Breast epithelium (tissue), 4 donors: ENCODE results near the gene VRK1. TPM values are rescaled to one million over a fixed set of nuclear protein-coding genes. Genes with fewer than 3 reads are reported as not detected.

Experiments
- DNase-seq, 2 donors: peaks; one replicate each; pipeline ENCODE4 v3.0.0-alpha.2; 2019; ENCODE audit warnings: low spot score in 2 of 2
- H3K27ac ChIP-seq, 2 donors: fragments of 200-600 bp; sonication (generic) in 1 of 2; one replicate each; pipeline ENCODE4 v1.5.1; 2016 to 2019; ENCODE audit warnings: mild to moderate bottlenecking in 1 of 2
- H3K27me3 ChIP-seq, 2 donors: fragments of 200-600 bp; sonication (generic) in 1 of 2; one replicate each; pipeline versions ENCODE4 v1.5.1 to v1.6.0; 2017 to 2019; ENCODE audit warnings: control low read depth in 1 of 2, mild to moderate bottlenecking in 1 of 2
- H3K36me3 ChIP-seq: fragments of 200-600 bp; one replicate; pipeline ENCODE4 v1.5.1; 2019
- H3K4me1 ChIP-seq, 2 donors: fragments of 200-600 bp; sonication (generic); one replicate each; pipeline ENCODE4 v1.5.1; 2016 to 2019; ENCODE audit warnings: control low read depth in 1 of 2
- H3K4me3 ChIP-seq, 3 donors: fragments of 200-600 bp; sonication (generic); 1 replicate in 2 of 3; 2 replicates in 1 of 3; pipeline ENCODE4 v1.5.1; 2016 to 2019; ENCODE audit warnings: mild to moderate bottlenecking in 3 of 3, moderate library complexity in 2 of 3
- H3K9me3 ChIP-seq, 2 donors: fragments of 200-600 bp; sonication (generic) in 1 of 2; one replicate each; pipeline ENCODE4 v1.5.1; 2016 to 2019; ENCODE audit warnings: control low read depth in 1 of 2
- POLR2A ChIP-seq: fragments of 450-650 bp; IDR thresholded peaks from one replicate; pipeline ENCODE4 v1.6.1; 2016; ENCODE audit warnings: antibody characterized with exemption, mild to moderate bottlenecking, moderate library complexity
- POLR2AphosphoS5 ChIP-seq, 3 donors: sonication (generic); formaldehyde crosslinking; IDR thresholded peaks; one replicate each; pipeline ENCODE4 v1.6.1; 2017; ENCODE audit warnings: antibody characterized with exemption in 3 of 3
- intact Hi-C: fragments of 100-400 bp; cut with DNase I; formaldehyde crosslinking; loops from one replicate; pipeline ENCODE4 v1.15.1; 2023; ENCODE audit warnings: low total_unique reads
- total RNA-seq, 3 donors: library from RNA; depleted of rRNA; stranded (reverse); fragments of >200 nt; gene quantifications; one replicate each; pipeline ENCODE4 v1.1.0, GENCODE V29; 2016
- TF ChIP-seq, protein P1 (sequence below), 3 donors: fragments of 450-650 bp; IDR thresholded peaks; one replicate each; pipeline ENCODE4 v1.5.1; 2016 to 2017; ENCODE audit warnings: antibody characterized with exemption in 3 of 3, mild to moderate bottlenecking in 3 of 3, moderate library complexity in 3 of 3

The VRK1 gene
- total RNA-seq, 3 donors from 2014 or later = 13.1 to 19.9 (median 16.7) TPM

DNA sequence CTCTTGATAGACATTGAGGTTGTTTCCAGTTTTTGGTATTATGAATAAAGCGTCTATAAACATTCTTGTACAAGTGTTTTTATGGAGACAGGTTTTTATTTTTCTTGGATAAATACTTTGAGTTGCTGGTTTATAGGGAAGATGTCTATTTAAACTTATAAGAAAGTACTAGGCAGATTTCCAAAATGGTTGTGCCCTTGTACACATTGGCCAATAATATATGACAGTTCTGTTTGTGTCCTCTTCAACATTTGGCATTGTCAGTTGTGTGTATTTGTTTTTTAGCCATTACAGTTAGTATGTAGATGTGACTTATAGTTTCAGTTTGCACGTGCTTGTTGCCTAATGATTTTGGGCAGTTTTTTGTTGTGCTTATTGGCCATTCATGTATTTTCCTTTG, 42.1 kb downstream of the VRK1 start:
- intact Hi-C loops = no loop called here
- Histone ChIP-seq H3K27ac (no peak overlapping the region), H3K27me3 (no peaks in the 10 kb centered on the region), H3K9me3 (no peaks in the 10 kb centered on the region), H3K4me1 (no peaks in the 10 kb centered on the region), H3K36me3 (no peaks in the 10 kb centered on the region), H3K4me3 (no peak overlapping the region)
- DNase-seq = no peak
- TF ChIP-seq POLR2A (no peak), POLR2AphosphoS5 (IDR thresholded peaks at IDR 0.05) (no peak)
- TF ChIP-seq, protein P1, sequence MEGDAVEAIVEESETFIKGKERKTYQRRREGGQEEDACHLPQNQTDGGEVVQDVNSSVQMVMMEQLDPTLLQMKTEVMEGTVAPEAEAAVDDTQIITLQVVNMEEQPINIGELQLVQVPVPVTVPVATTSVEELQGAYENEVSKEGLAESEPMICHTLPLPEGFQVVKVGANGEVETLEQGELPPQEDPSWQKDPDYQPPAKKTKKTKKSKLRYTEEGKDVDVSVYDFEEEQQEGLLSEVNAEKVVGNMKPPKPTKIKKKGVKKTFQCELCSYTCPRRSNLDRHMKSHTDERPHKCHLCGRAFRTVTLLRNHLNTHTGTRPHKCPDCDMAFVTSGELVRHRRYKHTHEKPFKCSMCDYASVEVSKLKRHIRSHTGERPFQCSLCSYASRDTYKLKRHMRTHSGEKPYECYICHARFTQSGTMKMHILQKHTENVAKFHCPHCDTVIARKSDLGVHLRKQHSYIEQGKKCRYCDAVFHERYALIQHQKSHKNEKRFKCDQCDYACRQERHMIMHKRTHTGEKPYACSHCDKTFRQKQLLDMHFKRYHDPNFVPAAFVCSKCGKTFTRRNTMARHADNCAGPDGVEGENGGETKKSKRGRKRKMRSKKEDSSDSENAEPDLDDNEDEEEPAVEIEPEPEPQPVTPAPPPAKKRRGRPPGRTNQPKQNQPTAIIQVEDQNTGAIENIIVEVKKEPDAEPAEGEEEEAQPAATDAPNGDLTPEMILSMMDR (IDR thresholded peaks at IDR 0.05) = no peak

DNA sequence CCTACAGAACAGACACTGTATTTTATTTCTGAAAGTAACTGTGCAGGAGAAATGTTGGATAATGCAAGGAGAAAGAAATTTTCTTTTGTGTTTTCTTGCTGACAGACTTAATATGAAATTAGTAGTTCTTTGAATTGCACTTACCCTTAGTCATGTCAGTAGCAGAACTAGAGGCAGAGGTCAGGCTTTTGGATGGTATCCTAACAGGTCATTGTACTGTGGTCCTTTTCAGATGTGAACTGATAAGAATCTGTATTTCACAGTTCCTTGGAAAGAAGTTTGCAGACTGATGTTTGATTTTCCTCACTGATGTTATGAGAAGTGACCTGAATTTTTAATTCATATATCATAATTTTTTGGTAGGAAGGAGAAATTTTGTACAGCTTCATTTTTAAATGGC, 46.0 kb downstream of the VRK1 start:
- H3K36me3 ChIP-seq = no peaks in the 10 kb centered on the region
- TF ChIP-seq POLR2AphosphoS5 (IDR thresholded peaks at IDR 0.05) (no peak), POLR2A (no peak)
- TF ChIP-seq, protein P1 (IDR thresholded peaks at IDR 0.05) = no peak
- no peaks in the 10 kb centered on the region for H3K9me3 ChIP-seq
- intact Hi-C loops = no loop called here
- H3K27ac ChIP-seq = no peak overlapping the region
- H3K4me1 ChIP-seq = no peaks in the 10 kb centered on the region
- H3K27me3 ChIP-seq = no peaks in the 10 kb centered on the region
- no peak for DNase-seq
- H3K4me3 ChIP-seq = no peak overlapping the region

DNA sequence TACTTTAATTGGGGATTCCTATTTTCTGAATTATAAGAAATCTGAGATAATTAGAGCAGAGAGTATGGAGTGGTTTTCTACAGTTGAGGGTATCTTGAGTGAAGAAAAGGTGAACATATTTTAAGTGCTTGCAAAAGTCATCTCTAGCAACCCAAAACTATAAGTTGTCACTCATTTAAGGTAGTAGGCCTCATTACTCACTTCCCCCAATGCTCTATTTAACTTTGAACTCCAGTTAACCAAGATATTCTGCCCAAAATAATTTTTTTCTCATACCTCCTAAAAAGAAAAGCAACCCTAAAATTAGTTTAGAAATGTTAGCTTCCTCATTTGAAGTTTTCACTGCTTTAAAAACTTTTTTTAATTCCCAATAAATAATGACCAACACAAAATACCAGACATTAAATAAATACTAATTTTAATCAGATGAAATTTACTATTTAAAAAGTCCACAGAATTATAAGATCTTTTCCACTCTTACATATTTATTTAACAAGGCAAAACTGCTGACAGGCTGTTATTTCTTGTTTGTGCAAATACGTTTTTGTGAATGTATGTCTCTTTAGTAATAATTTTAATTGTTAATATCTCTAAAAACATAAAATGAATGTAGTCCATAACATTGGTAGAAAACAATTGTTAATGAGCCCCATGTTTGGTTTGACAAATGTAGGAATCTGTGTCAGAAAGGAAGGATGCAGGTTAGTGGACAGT, 47.8 kb downstream of the VRK1 start:
- intact Hi-C loops = no loop called here
- no peak for TF ChIP-seq POLR2A
- TF ChIP-seq, protein P1 (IDR thresholded peaks at IDR 0.05) = no peak
- no peak for TF ChIP-seq POLR2AphosphoS5 (IDR thresholded peaks at IDR 0.05)
- H3K27ac ChIP-seq = no peak overlapping the region
- no peaks in the 10 kb centered on the region for H3K4me1 ChIP-seq
- H3K9me3 ChIP-seq = no peaks in the 10 kb centered on the region
- no peak overlapping the region for H3K4me3 ChIP-seq
- no peaks in the 10 kb centered on the region for H3K27me3 ChIP-seq
- no peaks in the 10 kb centered on the region for H3K36me3 ChIP-seq
- DNase-seq = no peak

DNA sequence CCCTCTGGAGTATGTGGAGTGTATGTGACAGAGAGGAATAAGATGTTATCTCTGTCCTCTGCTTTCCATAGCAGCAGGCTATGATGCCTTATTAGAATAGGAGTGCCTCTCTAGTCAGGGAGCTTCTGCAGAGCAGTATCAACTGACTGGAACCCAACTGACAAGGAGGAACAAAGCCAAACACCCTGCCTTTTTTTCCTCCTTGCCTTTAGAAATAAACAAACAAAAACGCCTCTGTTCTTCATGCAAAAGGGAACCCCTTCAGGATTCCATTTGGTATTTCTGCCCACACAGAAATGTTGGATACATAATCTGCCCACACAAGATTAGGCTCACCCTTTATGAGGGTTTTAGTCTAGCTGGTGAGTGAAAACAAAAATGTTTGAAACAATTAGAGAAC, 50.3 kb downstream of the VRK1 start:
- no peak overlapping the region for H3K4me3 ChIP-seq
- no peaks in the 10 kb centered on the region for H3K9me3 ChIP-seq
- H3K4me1 ChIP-seq = no peaks in the 10 kb centered on the region
- no peak overlapping the region for H3K27ac ChIP-seq
- H3K36me3 ChIP-seq = no peaks in the 10 kb centered on the region
- H3K27me3 ChIP-seq = no peaks in the 10 kb centered on the region
- TF ChIP-seq, protein P1 (IDR thresholded peaks at IDR 0.05) = no peak
- TF ChIP-seq POLR2A (no peak), POLR2AphosphoS5 (IDR thresholded peaks at IDR 0.05) (no peak)
- intact Hi-C loops = no loop called here
- no peak for DNase-seq

DNA sequence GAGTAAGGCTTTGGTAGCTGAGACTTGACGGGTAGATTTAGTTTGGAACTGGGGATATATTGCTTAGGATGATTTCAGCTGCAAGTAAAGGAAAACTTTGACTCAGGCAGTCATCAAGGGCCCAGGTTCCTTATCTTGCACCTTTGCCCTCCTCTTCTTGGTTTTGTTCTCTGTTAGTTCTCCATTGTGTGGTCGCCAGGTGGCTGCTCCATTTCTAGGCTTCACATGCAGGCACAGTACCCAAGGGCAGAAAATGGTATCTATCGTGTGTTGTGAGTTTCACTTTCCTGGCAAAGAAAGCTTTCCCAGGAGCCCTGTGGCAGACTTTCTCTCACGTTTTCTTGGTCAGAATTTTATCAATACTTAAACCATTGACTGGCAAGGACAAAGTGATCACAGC, 50.8 kb downstream of the VRK1 start:
- Histone ChIP-seq H3K4me1 (no peaks in the 10 kb centered on the region), H3K27ac (no peak overlapping the region), H3K9me3 (no peaks in the 10 kb centered on the region), H3K36me3 (no peaks in the 10 kb centered on the region), H3K4me3 (no peak overlapping the region), H3K27me3 (no peaks in the 10 kb centered on the region)
- TF ChIP-seq, protein P1 (IDR thresholded peaks at IDR 0.05) = no peak
- TF ChIP-seq POLR2AphosphoS5 (IDR thresholded peaks at IDR 0.05) (no peak), POLR2A (no peak)
- no peak for DNase-seq
- intact Hi-C loops = no loop called here
